ENCODE data around the gene HHIP. TPM values are rescaled to one million over a fixed set of nuclear protein-coding genes. Genes with fewer than 3 reads are reported as not detected.

Gene HHIP
- total RNA-seq, 1 donor from 2014 or later, result not detected

- Histone ChIP-seq H3K79me2 (ENCODE audit: low read depth) (no peaks in the 10 kb centered on the region), H3K36me3 (no peaks in the 10 kb centered on the region), H2AFZ (replicated peaks) (no peak overlapping the region), H3K27me3 (no peaks in the 10 kb centered on the region), H3K4me1 (no peaks in the 10 kb centered on the region), H4K20me1 (ENCODE audit: low read depth) (no peaks in the 10 kb centered on the region), H3K27ac (no peak overlapping the region), H3F3A (ENCODE audit: low read depth) (no peaks in the 10 kb centered on the region), H3K9ac (no peak overlapping the region), H3K4me3 (no peak overlapping the region), H3K4me2 (no peak overlapping the region), H3K9me3 (ENCODE audit: low read depth) (no peaks in the 10 kb centered on the region)
- DNase-seq (ENCODE audit: low spot score), result no peak
- Mint-ChIP-seq H3K4me1 (no peaks in the 10 kb centered on the region), H3K36me3 (no peaks in the 10 kb centered on the region), H3K27me3 (ENCODE audit: insufficient read depth, low read depth) (no peaks in the 10 kb centered on the region), H3K4me3 (no peak overlapping the region), H3K9me3 (peaks cover 3% of the 10 kb centered on the region), H3K27ac (no peak overlapping the region)
- TF ChIP-seq EZH2 (IDR thresholded peaks at IDR 0.05), result no peak
- TF ChIP-seq CTCF (IDR thresholded peaks at IDR 0.05), result no peak
- no peak for TF ChIP-seq EZH2phosphoT487 (IDR thresholded peaks at IDR 0.05)
Observed at GRCh38 chr4:144718958-144719512, 73.1 kb downstream of the HHIP start.

GRCh38 chr4:144720491-144720890, 74.5 kb downstream of the HHIP start:
- H3K27ac Mint-ChIP-seq, result no peak overlapping the region
- no peaks in the 10 kb centered on the region for H4K20me1 ChIP-seq (ENCODE audit: low read depth)

DNA sequence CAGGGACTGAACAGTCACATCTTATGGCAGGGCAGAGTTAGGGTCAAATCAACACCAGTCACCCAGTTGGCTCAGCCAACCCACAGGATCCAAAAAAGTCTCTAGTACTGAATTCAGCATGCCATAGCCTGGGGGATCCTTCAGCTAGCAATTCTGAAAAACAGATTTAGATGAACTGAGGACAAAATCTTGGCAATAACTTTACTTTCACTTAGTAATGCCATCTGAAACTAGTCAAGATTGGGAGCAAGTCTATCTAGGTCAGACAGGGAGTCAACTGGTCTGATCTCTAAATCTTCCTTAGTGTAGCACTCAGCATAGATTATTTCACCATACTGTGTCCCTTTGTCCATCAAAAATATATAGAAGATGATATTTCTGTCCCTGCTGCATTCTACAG, 76.0 kb downstream of the HHIP start:
- no peak overlapping the region for H3K4me3 Mint-ChIP-seq
- H3K9ac ChIP-seq, result no peak overlapping the region
- no peaks in the 10 kb centered on the region for H3K27me3 Mint-ChIP-seq (ENCODE audit: insufficient read depth, low read depth)
- no peaks in the 10 kb centered on the region for H3K79me2 ChIP-seq (ENCODE audit: low read depth)
- no peaks in the 10 kb centered on the region for H3K9me3 ChIP-seq (ENCODE audit: low read depth)
- H2AFZ ChIP-seq (replicated peaks), result no peak overlapping the region
- H3K4me1 ChIP-seq, result no peaks in the 10 kb centered on the region
- no peak for DNase-seq (ENCODE audit: low spot score)
- no peaks in the 10 kb centered on the region for H3K27me3 ChIP-seq
- no peak overlapping the region for H3K4me3 ChIP-seq
- no peaks in the 10 kb centered on the region for H4K20me1 ChIP-seq (ENCODE audit: low read depth)
- H3K36me3 Mint-ChIP-seq, result no peaks in the 10 kb centered on the region
- H3K9me3 Mint-ChIP-seq, result peaks cover 3% of the 10 kb centered on the region
- H3K36me3 ChIP-seq, result no peaks in the 10 kb centered on the region
- H3K4me2 ChIP-seq, result no peak overlapping the region
- H3K4me1 Mint-ChIP-seq, result no peaks in the 10 kb centered on the region
- H3K27ac Mint-ChIP-seq, result no peak overlapping the region
- TF ChIP-seq CTCF (IDR thresholded peaks at IDR 0.05), result no peak
- no peak for TF ChIP-seq EZH2 (IDR thresholded peaks at IDR 0.05)
- TF ChIP-seq EZH2phosphoT487 (IDR thresholded peaks at IDR 0.05), result no peak
- H3K27ac ChIP-seq, result no peak overlapping the region
- H3F3A ChIP-seq (ENCODE audit: low read depth), result no peaks in the 10 kb centered on the region

More at GRCh38 chr4:144720491-144720890, 74.5 kb downstream of the HHIP start:
- Mint-ChIP-seq H3K27me3 (ENCODE audit: insufficient read depth, low read depth) (no peaks in the 10 kb centered on the region), H3K36me3 (no peaks in the 10 kb centered on the region), H3K4me3 (no peak overlapping the region), H3K9me3 (peaks cover 3% of the 10 kb centered on the region), H3K4me1 (no peaks in the 10 kb centered on the region)
- Histone ChIP-seq H3K9ac (no peak overlapping the region), H2AFZ (replicated peaks) (no peak overlapping the region), H3K27ac (no peak overlapping the region), H3K4me1 (no peaks in the 10 kb centered on the region), H3K27me3 (no peaks in the 10 kb centered on the region), H3K36me3 (no peaks in the 10 kb centered on the region), H3K9me3 (ENCODE audit: low read depth) (no peaks in the 10 kb centered on the region), H3K79me2 (ENCODE audit: low read depth) (no peaks in the 10 kb centered on the region), H3F3A (ENCODE audit: low read depth) (no peaks in the 10 kb centered on the region), H3K4me3 (no peak overlapping the region), H3K4me2 (no peak overlapping the region)
- TF ChIP-seq EZH2 (IDR thresholded peaks at IDR 0.05) (no peak), EZH2phosphoT487 (IDR thresholded peaks at IDR 0.05) (no peak), CTCF (IDR thresholded peaks at IDR 0.05) (no peak)
- no peak for DNase-seq (ENCODE audit: low spot score)

Data from neural progenitor cell (in vitro differentiated cells).